Stimulated activated CD4-positive, alpha-beta T cell treated with anti-CD3 and anti-CD28 coated beads, Interleukin-4, amount 100 ng/mL, for 4 hours (primary cell): ENCODE measurements around the gene HPS4.
"Not testable (repeated sequence)": the region's sequence is repeated elsewhere in the genome, so short reads cannot be mapped to it uniquely, and the experiment has no call there.

ENCODE experiments used
- DNase-seq, 2 experiments: peaks; one replicate each; pipeline ENCODE4 v3.0.0-alpha.2; 2020

HPS4 gene

GRCh38 chr22:26439559-26439958 is 44.0 kb downstream of the HPS4 start:
- DNase-seq: no peak

- DNase-seq: not testable (repeated sequence)
Measured at GRCh38 chr22:26438776-26439175, 44.8 kb downstream of the HPS4 start.

GRCh38 chr22:26437694-26438392 is 45.7 kb downstream of the HPS4 start:
- no peak for DNase-seq

- DNase-seq: no peak
Measured at GRCh38 chr22:26436903-26437515, 46.6 kb downstream of the HPS4 start.

- no peak for DNase-seq
Measured at GRCh38 chr22:26435327-26436093, 48.1 kb downstream of the HPS4 start.

- no peak for DNase-seq
Measured at GRCh38 chr22:26433805-26434204, 49.8 kb downstream of the HPS4 start.

GRCh38 chr22:26432619-26433311 is 50.8 kb downstream of the HPS4 start:
- no peak for DNase-seq

- DNase-seq: no peak
Measured at GRCh38 chr22:26431261-26431995, 52.2 kb downstream of the HPS4 start.

- DNase-seq: no peak
Measured at GRCh38 chr22:26430600-26430999, 53.0 kb downstream of the HPS4 start.

GRCh38 chr22:26429458-26430286 is 53.9 kb downstream of the HPS4 start:
- no peak for DNase-seq

- DNase-seq: peak; percentile 78 to 79
Measured at GRCh38 chr22:26428515-26429457, 54.8 kb downstream of the HPS4 start, which contains the start of gene ASPHD2. TSS of gene ASPHD2 (plus strand) at chr22:26429260. CDS start at chr22:26433616, 4,356 bp downstream.

- no peak for DNase-seq
Measured at GRCh38 chr22:26426924-26427323, 56.7 kb downstream of the HPS4 start.

- DNase-seq: no peak
Measured at GRCh38 chr22:26418620-26419019, 65.0 kb downstream of the HPS4 start.

GRCh38 chr22:26417406-26417805 is 66.2 kb downstream of the HPS4 start:
- DNase-seq: no peak

GRCh38 chr22:26416670-26417276 is 66.8 kb downstream of the HPS4 start:
- no peak for DNase-seq

GRCh38 chr22:26416256-26416655 is 67.3 kb downstream of the HPS4 start:
- DNase-seq: no peak

- DNase-seq: no peak
Measured at GRCh38 chr22:26414347-26414746, 69.2 kb downstream of the HPS4 start.

- no peak for DNase-seq
Measured at GRCh38 chr22:26410386-26410785, 73.2 kb downstream of the HPS4 start.

- DNase-seq: no peak
Measured at GRCh38 chr22:26409719-26410335, 73.8 kb downstream of the HPS4 start.
